GM12892 (cell line): ENCODE results near the gene PHF21A.

Source experiments
- POLR2A ChIP-seq: IDR thresholded peaks from 2 replicates; pipeline ENCODE4 v1.6.1; 2011; ENCODE audit warnings: low read depth, low read length, control low read depth
- POLR2AphosphoS5 ChIP-seq: IDR thresholded peaks from 2 replicates; pipeline ENCODE4 v1.6.1; 2011; ENCODE audit warnings: low read depth, low read length, control low read depth
- TAF1 ChIP-seq: IDR thresholded peaks from 2 replicates; pipeline ENCODE4 v1.6.1; 2011; ENCODE audit warnings: low read depth, mild to moderate bottlenecking, control low read depth, low read length, borderline replicate concordance

- TF ChIP-seq POLR2AphosphoS5 (no peak), TAF1 (no peak), POLR2A (no peak)
Measured at GRCh38 chr11:46122945-46123715, 1.9 kb upstream of the PHF21A start.
